Karpas-422 (cell line): ENCODE results near the gene STOML1. TPM values are rescaled to one million over a fixed set of nuclear protein-coding genes. Genes with fewer than 3 reads are reported as not detected.

ENCODE experiments used
- DNase-seq: peaks from one replicate; pipeline ENCODE4 v3.0.0-alpha.2; 2015
- H2AFZ ChIP-seq: fragments of 200-600 bp; sonication (generic); 2 replicates; pipeline ENCODE4 v1.6.1; 2014; ENCODE audit warnings: antibody characterized with exemption, low read length, mixed read lengths
- H3K27ac ChIP-seq: fragments of 200-600 bp; sonication (generic); 2 replicates; pipeline ENCODE4 v1.5.1; 2014; ENCODE audit warnings: mild to moderate bottlenecking, low read length, moderate library complexity
- H3K27me3 ChIP-seq: fragments of 200-600 bp; sonication (generic); 2 replicates; pipeline ENCODE4 v1.6.1; 2014; ENCODE audit warnings: low read length, mixed read lengths
- H3K36me3 ChIP-seq: fragments of 200-600 bp; sonication (generic); 2 replicates; pipeline ENCODE4 v1.6.1; 2014; ENCODE audit warnings: low read length, mixed read lengths; ENCODE audit not compliant: insufficient read depth
- H3K4me1 ChIP-seq: fragments of 200-600 bp; sonication (generic); 2 replicates; pipeline ENCODE4 v1.6.1; 2014; ENCODE audit warnings: mild to moderate bottlenecking, low read length, mixed read lengths
- H3K4me2 ChIP-seq: fragments of 200-600 bp; sonication (generic); 2 replicates; pipeline ENCODE4 v1.6.1; 2014; ENCODE audit warnings: low read length, low read depth, mild to moderate bottlenecking; ENCODE audit not compliant: poor library complexity, severe bottlenecking
- H3K4me3 ChIP-seq: fragments of 200-600 bp; sonication (generic); 2 replicates; pipeline ENCODE4 v1.5.1; 2014; ENCODE audit warnings: mild to moderate bottlenecking, antibody characterized with exemption, low read length, mixed read lengths
- H3K79me2 ChIP-seq: fragments of 200-600 bp; sonication (generic); 2 replicates; pipeline ENCODE4 v1.6.1; 2014; ENCODE audit warnings: mild to moderate bottlenecking, low read length, mixed read lengths
- H3K9ac ChIP-seq: fragments of 200-600 bp; sonication (generic); 2 replicates; pipeline ENCODE4 v1.6.0; 2014; ENCODE audit warnings: low read length
- H3K9me2 ChIP-seq: fragments of 200-600 bp; sonication (generic), shearing (Covaris generic); replicated peaks from 2 replicates; pipeline ENCODE4 v1.6.0; 2014; ENCODE audit warnings: mild to moderate bottlenecking, low read length, moderate library complexity; ENCODE audit not compliant: insufficient read depth
- H3K9me3 ChIP-seq: fragments of 300-700, 200-600 bp; sonication (generic); 2 replicates; pipeline ENCODE4 v1.6.1; 2014; ENCODE audit warnings: low read length, mixed read lengths
- H4K20me1 ChIP-seq: fragments of 200-600 bp; sonication (generic); 2 replicates; pipeline ENCODE4 v1.6.1; 2014; ENCODE audit warnings: mild to moderate bottlenecking, antibody characterized with exemption, low read length, low read depth; ENCODE audit not compliant: insufficient read depth
- total RNA-seq: library from RNA; depleted of rRNA; stranded (reverse); fragments of >200 nt; shearing (Covaris generic); gene quantifications from 2 replicates; pipeline ENCODE4 v1.2.3, GENCODE V29; 2014; ENCODE audit warnings: low replicate concordance

The STOML1 gene
- total RNA-seq, 1 experiment from 2014 or later, result 2.3 TPM

DNA sequence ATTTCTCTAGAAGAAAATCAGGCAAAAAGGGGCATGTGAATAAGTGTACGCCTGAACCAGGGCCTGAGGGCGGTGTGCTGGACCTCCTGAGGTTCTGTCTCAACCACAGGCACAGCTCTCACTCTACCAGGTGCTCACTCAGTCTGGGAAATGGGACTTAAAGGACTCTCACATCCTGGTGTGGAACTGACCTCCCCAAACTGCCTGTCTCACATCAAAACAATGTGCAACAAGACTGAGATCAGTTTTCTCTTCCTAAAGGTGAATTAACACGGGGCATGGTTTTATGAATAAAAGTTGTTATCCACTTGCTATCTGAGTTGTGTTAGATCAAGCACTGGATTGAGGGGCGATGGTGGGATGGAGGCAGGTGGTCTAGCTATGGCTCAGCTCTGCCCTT is 4.8 kb downstream of the STOML1 start:
- Histone ChIP-seq H3K36me3 (no peaks in the 10 kb centered on the region), H3K9me2 (no peaks in the 10 kb centered on the region), H3K9me3 (no peaks in the 10 kb centered on the region), H3K27ac (no peak overlapping the region), H3K4me3 (no peak overlapping the region), H3K79me2 (no peaks in the 10 kb centered on the region), H3K27me3 (no peaks in the 10 kb centered on the region), H2AFZ (no peak overlapping the region), H3K4me1 (peaks cover 9% of the 10 kb centered on the region), H3K4me2 (no peak overlapping the region), H3K9ac (no peak overlapping the region), H4K20me1 (no peaks in the 10 kb centered on the region)
- no peak for DNase-seq

GRCh38 chr15:73986776-73987056 is 5.4 kb downstream of the STOML1 start:
- no peak overlapping the region for H3K27ac ChIP-seq
- no peak overlapping the region for H2AFZ ChIP-seq
- H4K20me1 ChIP-seq, result no peaks in the 10 kb centered on the region
- no peaks in the 10 kb centered on the region for H3K9me3 ChIP-seq
- no peaks in the 10 kb centered on the region for H3K79me2 ChIP-seq
- H3K9ac ChIP-seq, result no peak overlapping the region
- H3K27me3 ChIP-seq, result no peaks in the 10 kb centered on the region
- no peak overlapping the region for H3K4me3 ChIP-seq
- H3K4me1 ChIP-seq, result peaks cover 9% of the 10 kb centered on the region
- H3K4me2 ChIP-seq, result no peak overlapping the region
- DNase-seq, result no peak
- no peaks in the 10 kb centered on the region for H3K36me3 ChIP-seq
- no peaks in the 10 kb centered on the region for H3K9me2 ChIP-seq

GRCh38 chr15:73986055-73986775 is 5.9 kb downstream of the STOML1 start:
- no peaks in the 10 kb centered on the region for H3K9me3 ChIP-seq
- no peak overlapping the region for H3K27ac ChIP-seq
- H2AFZ ChIP-seq, result no peak overlapping the region
- H3K4me2 ChIP-seq, result no peak overlapping the region
- peaks cover 4% of the 10 kb centered on the region for H3K4me1 ChIP-seq
- no peak overlapping the region for H3K9ac ChIP-seq
- no peaks in the 10 kb centered on the region for H4K20me1 ChIP-seq
- H3K79me2 ChIP-seq, result no peaks in the 10 kb centered on the region
- H3K9me2 ChIP-seq, result no peaks in the 10 kb centered on the region
- DNase-seq, result no peak
- no peaks in the 10 kb centered on the region for H3K27me3 ChIP-seq
- no peak overlapping the region for H3K4me3 ChIP-seq
- no peaks in the 10 kb centered on the region for H3K36me3 ChIP-seq

DNA sequence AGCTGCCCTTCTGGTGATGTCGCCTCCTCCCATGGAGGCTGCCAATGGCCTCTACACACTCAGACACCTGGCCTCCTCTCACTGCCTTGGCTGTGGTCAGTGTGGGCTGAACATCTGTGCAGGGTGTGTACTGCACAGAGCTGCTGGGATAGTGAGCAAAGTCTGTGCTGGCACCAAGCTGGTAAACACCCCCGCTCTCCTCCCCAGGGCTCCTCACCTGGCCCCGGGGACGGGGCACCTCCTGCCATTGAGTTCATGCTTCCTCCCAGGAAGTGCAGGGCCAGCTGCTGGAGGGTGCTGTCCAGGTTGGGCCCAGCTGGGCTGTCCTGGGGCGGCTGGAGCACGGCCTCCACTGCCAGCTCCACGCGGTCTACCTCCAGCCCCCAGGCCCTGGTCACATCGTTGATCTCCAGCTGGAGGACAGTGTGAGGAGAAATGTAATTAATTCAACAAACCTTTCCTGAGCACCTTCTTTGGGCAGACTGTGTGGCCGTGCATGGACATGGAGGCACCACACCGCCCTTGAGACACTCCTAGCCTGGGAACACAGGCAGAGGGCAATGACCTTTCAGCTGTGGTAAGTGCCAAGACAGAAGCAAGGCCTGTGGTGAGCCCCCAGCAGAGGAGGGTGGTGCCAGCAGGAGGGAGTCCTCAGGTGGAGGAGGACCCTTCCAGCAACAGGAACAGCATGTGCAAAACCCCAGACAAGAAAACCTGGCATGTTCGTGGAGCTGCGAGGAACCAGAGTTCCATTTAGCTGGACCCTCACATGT is 6.8 kb downstream of the STOML1 start:
- H2AFZ ChIP-seq, result no peak overlapping the region
- no peaks in the 10 kb centered on the region for H3K36me3 ChIP-seq
- no peaks in the 10 kb centered on the region for H3K9me3 ChIP-seq
- H3K9ac ChIP-seq, result no peak overlapping the region
- no peaks in the 10 kb centered on the region for H3K9me2 ChIP-seq
- DNase-seq, result no peak
- no peak overlapping the region for H3K4me2 ChIP-seq
- H3K27ac ChIP-seq, result no peak overlapping the region
- no peak overlapping the region for H3K4me3 ChIP-seq
- H3K79me2 ChIP-seq, result no peaks in the 10 kb centered on the region
- H3K4me1 ChIP-seq, result no peaks in the 10 kb centered on the region
- H4K20me1 ChIP-seq, result no peaks in the 10 kb centered on the region
- no peaks in the 10 kb centered on the region for H3K27me3 ChIP-seq

GRCh38 chr15:73984208-73984979 is 7.7 kb downstream of the STOML1 start:
- Histone ChIP-seq H4K20me1 (no peaks in the 10 kb centered on the region), H2AFZ (no peak overlapping the region), H3K79me2 (no peaks in the 10 kb centered on the region), H3K27me3 (no peaks in the 10 kb centered on the region), H3K36me3 (no peaks in the 10 kb centered on the region), H3K4me3 (no peak overlapping the region), H3K9me3 (no peaks in the 10 kb centered on the region), H3K9me2 (no peaks in the 10 kb centered on the region), H3K9ac (no peak overlapping the region), H3K27ac (no peak overlapping the region), H3K4me2 (no peak overlapping the region), H3K4me1 (no peaks in the 10 kb centered on the region)
- DNase-seq, result no peak

- no peaks in the 10 kb centered on the region for H3K4me1 ChIP-seq
- no peak for DNase-seq
- no peak overlapping the region for H3K4me2 ChIP-seq
- no peak overlapping the region for H3K4me3 ChIP-seq
- H3K27me3 ChIP-seq, result no peaks in the 10 kb centered on the region
- no peaks in the 10 kb centered on the region for H3K9me2 ChIP-seq
- no peaks in the 10 kb centered on the region for H3K36me3 ChIP-seq
- H3K27ac ChIP-seq, result no peak overlapping the region
- H3K79me2 ChIP-seq, result no peaks in the 10 kb centered on the region
- H4K20me1 ChIP-seq, result no peaks in the 10 kb centered on the region
- no peaks in the 10 kb centered on the region for H3K9me3 ChIP-seq
- H2AFZ ChIP-seq, result no peak overlapping the region
- H3K9ac ChIP-seq, result no peak overlapping the region
These were observed 8.3 kb downstream of the STOML1 start for GRCh38 chr15:73983773-73984172.

- H3K9ac ChIP-seq, result no peak overlapping the region
- no peaks in the 10 kb centered on the region for H3K9me2 ChIP-seq
- H4K20me1 ChIP-seq, result no peaks in the 10 kb centered on the region
- no peaks in the 10 kb centered on the region for H3K79me2 ChIP-seq
- H3K4me2 ChIP-seq, result no peak overlapping the region
- H3K27ac ChIP-seq, result no peak overlapping the region
- no peak overlapping the region for H2AFZ ChIP-seq
- H3K4me1 ChIP-seq, result no peaks in the 10 kb centered on the region
- no peaks in the 10 kb centered on the region for H3K36me3 ChIP-seq
- no peak for DNase-seq
- no peaks in the 10 kb centered on the region for H3K9me3 ChIP-seq
- no peak overlapping the region for H3K4me3 ChIP-seq
- H3K27me3 ChIP-seq, result no peaks in the 10 kb centered on the region
These were observed 8.8 kb downstream of the STOML1 start for GRCh38 chr15:73983211-73983727.
